ENCODE results near the gene PXMP2.

Gene PXMP2

DNA sequence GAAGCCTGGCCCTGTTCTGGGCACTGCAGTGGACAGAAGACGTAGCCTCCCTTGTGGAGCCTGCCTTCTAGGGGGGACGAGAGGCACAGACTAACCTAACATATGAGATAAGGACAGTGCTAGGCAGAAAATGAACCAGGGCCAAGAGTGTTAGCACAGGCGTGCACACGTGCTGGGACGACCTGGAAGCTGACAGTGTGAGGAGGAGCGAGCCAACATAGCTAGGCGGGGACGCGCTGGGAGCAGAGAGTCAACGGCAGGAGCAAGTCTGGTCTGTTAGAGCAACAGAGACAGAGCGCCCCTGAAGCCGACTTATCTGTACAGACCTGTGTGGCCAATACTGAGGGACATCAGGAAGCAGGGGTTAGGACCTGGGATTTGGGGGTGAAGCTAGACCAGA, 8.0 kb downstream of the PXMP2 start:
- FAIRE-seq: no peak

DNA sequence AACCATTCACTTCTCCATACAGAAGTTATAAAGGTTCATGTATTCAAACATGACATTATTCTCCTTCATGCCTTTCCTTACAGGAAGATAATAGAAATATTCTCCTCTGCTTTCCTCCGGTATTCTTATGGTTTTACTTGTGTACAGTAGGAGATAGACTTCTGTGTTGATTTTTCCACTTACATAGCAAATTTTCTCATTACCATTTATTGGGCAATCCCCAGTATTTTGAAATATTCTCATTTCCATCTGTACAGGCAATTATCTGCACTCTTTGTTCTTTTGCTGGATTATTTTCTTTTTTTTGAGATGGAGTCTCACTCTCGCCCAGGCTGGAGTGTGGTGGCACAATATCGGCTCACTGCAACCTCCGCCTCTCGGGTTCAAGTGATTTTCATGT, 11.0 kb downstream of the PXMP2 start:
- no peak for FAIRE-seq

DNA sequence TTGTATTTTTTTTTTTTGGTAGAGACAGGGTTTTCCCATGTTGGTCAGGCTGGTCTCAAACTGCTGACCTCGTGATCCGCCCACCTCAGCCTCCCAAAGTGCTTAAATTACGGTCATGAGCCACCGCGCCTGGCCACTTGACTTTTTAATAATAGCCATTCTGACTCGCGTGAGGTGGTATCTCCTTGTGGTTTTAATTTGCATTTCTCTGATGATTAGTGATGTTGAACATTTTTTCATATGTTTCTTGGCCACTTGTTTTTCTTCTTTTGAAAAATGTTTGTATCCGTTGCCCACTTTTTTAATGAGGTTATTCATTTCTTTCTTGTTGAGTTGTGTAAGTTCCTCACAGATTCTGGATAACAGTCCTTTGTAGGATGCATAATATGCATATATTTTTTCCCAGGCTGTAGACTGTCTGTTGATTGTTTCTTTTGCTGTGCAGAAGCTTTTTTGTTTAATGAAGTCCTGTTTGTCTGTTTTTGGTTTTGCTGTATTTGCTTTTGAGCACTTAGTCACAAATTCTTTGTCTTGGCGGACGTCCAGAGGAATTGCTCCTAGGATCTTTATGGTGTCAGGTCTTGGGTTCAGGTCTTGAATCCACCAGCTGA, 12.9 kb downstream of the PXMP2 start:
- FAIRE-seq: no peak

DNA sequence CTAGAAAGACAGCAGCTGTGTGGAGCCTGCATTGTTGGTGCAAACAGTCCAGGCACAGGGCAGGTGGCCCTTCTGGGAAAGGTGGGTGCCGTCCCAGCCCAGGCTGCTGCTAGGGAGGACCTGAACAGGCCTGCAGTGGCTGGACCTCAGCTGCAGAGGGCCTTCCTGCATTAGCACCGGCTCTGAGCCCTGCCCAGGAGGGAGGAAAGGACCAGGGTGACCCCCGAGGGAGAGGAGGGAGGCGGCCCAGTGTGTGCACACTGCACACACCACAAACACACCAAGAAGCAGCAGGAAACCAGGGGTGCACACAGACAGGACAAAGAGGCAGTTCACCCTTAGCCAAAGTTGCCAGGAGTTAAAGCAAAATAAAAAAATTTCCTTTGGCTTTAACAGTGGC, 15.3 kb downstream of the PXMP2 start:
- no peak for FAIRE-seq

DNA sequence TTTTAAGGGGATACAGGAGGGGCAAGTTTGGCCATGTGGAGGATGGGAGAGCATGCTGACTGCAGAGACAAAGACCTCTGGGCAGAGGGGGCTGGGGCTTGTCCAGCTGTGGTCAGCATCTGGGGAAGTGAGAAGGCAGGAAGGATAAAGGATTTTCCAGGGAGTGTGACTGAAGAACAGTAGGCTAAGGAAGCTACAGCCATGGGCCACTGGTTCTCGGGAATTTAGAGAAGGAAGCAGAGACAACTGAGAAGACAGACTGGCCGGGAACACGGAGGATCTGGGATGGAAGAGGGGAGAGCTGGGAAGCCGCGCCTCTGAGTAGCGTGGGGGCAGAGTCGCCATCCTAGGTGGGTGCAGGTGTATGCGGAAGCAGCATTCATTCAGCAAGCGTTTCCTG, 16.3 kb downstream of the PXMP2 start:
- FAIRE-seq: no peak

DNA sequence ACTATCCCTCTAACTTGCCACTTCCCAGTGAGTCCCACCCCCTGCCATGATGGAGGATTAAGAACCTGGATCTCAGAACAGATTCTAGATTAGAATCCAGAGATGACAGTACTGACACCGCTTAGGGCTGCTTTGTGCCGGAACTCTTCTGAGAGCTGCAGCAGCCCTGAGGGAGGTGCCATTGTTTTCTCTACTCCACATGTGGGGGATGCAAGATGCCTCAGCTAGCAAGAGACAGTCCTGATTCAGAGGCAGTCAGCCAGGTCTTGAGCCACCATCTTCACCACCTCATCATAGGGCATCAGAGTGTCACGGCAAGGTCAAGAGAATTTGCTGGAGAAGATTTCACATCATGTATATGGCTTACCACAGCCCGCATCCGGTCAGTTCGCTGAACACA, 19.9 kb downstream of the PXMP2 start:
- FAIRE-seq: no peak

DNA sequence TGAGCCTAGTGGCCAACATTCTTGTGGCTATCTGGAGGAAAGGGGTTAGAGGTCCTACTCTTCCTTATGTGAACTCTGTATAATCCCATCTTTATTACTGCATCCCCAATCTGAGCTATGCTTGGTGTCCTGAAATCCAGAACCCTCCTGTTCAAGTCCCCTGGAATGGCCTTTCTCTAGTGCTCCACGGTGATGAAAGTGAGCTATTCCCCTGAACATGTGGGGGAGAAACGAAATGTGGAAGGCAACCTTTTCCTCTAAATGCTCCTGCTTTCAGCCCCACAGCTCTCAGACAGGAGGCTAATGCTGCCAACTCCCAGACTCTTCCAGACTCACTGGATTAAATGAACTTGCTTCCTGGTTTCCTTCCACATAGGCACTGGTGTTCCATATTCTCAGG, 20.8 kb downstream of the PXMP2 start:
- no peak for FAIRE-seq

DNA sequence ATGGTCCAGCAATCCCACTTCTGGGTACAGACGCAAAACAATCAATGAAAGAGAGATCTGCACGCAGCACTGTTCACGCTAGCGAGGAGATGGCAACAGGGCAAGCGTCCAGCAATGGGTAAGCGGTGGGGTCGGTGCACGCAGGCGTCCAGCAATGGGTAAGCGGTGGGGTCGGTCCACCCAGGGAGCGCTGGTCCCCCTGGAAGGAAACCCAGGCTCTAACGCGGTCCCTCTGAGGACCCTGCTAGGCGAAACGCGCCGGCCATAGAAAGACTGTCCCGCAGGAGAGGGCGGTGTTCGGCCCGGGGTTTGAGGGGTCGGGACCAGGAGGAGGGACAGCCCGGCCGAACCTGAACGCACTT, 22.6 kb downstream of the PXMP2 start:
- FAIRE-seq: no peak

DNA sequence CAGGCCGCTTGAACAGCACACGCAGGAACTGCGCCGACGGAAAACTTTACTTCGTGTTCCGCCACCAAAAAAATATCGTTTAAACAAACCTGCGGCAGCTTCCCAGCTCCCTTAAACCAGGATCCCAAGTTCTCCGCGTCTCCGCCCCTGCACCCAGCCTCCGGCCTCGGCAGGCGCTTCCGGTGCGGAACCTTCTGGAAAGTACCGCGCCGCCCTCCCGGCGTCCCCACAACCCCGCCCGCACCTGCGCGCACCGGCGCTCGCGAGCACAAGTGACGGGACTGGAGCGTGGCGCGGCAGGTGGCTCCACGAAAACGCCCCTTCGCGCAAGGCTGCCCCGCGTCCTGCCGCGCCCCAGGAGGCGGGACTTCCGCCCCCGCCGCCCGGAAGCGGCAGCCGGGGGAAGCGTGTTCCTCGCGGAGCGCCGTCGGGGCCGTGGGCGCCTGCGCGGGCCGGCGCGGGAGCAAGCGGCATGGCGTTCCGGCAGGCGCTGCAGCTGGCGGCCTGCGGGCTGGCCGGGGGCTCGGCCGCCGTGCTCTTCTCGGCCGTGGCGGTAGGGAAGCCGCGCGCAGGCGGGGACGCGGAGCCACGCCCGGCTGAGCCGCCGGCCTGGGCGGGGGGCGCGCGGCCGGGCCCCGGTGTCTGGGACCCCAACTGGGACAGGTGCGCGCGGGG, 23.2 kb downstream of the PXMP2 start, which contains the start of gene PGAM5:
Gene PGAM5 (plus strand): TSS at position 438 of the 675 bp plus-strand sequence. CDS start 35 bp downstream, at position 473.
- FAIRE-seq: no peak

DNA sequence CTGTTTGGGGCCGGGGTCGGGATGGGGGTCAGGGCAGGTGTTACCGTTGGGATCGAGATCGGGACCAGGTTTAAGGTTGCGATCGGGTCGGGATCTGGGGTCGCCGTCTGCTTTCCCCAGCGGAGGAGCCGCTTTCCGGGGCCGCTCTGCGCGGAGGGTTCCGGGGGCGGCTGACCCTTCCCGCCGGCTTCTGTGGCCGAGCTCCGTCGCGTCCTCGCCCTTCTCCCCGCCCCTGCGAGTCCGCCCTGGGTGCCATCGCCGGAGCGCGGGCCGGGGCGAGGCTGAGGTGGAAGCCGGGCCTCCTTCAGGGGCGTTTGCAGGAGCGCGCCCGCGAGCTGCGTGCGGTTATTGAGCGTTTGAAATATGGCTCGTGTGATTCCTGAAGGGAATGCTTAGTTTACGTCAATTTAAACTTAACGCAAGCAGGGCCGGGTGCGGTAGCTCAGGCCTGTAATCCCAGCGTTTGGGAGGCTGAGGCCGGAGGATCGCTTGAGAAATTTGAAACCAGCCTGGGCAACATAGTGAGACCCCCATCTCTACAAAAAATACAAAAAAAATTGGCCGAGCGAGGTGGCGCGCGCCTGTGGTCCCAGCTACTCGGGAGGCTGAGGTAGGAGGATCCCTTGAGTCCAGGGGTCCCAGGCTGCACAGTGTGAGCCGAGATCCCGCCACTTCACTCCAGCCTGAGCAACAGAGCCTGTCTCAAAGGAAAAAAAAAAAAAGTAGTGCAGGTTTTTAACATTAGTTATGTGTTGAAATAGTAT, 23.9 kb downstream of the PXMP2 start:
- FAIRE-seq: no peak

DNA sequence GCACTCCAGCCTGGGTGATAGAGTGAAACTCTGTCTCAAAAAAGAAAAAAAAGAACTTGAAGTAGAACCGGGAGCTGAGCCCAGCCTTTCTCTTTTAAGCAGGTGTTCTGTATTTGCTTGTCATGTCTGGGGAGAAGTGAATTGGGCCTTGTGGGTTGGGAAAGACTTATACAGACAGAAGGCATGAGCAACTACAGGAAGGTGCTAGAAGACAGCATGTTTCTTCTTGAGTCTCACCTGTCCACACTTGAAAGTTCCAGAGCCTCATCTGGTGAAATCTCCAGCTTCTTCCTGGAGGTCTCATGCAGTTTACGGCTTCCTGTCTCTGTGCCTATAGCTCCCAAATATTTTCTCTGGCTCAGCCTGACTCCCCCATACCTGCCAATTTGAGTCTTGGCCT, 25.7 kb downstream of the PXMP2 start:
- no peak for FAIRE-seq

DNA sequence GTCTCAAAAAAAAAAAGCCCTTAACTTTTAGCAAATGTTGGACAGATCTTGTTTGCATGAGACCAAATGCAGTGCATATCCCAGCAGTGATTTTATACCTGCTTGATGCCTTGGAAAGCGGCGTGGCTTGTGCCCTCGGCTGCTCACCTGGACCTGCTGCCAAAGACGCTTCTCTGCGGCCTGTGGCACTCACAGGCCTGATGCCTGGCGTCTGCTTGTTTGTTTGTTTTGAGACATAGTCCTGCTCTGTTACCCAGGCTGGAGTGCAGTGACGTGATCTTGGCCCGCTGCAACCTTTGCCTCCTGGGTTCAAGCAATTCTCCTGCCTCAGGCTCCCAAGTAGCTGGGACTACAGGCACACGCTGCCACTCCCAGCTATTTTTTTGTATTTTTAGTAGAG, 28.5 kb downstream of the PXMP2 start:
- FAIRE-seq: no peak

DNA sequence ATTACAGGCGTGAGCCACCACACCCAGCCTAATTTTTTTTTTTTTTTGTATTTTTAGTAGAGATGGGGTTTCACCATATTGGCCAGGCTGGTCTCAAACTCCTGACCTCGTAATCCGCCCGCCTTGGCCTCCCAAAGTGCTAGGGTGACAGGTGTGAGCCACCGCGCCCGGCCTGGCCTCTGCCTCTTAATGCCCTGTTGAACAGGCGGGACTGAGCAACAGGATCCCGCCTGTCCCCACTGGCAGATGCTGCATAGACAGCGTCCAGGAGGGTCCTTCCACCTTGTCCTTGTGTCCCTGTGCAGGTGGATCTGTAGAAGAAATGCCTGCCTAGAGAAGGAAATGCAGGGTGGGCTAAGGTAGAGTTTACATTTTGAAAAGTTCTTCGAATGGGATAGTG, 29.0 kb downstream of the PXMP2 start:
- FAIRE-seq: no peak

DNA sequence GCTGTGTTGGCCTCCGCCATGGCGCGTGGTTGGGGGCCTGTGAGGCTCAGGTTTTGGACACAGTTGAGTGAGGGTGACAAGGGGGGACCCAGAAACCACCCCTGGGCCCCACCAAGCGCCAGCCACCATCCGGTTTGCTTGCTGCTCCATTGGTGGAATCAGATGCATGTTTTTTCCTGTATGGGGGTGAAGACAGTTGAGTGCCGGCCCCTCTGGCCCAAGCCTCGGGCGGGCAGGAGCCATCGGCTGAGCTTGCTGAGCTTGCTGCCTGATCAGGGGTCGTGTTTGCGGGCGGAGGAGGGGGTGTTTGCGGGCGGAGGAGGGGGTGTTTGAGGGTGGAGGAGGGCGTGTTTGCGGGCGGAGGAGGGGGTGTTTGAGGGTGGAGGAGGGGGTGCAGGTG, 29.6 kb downstream of the PXMP2 start:
- no peak for FAIRE-seq

DNA sequence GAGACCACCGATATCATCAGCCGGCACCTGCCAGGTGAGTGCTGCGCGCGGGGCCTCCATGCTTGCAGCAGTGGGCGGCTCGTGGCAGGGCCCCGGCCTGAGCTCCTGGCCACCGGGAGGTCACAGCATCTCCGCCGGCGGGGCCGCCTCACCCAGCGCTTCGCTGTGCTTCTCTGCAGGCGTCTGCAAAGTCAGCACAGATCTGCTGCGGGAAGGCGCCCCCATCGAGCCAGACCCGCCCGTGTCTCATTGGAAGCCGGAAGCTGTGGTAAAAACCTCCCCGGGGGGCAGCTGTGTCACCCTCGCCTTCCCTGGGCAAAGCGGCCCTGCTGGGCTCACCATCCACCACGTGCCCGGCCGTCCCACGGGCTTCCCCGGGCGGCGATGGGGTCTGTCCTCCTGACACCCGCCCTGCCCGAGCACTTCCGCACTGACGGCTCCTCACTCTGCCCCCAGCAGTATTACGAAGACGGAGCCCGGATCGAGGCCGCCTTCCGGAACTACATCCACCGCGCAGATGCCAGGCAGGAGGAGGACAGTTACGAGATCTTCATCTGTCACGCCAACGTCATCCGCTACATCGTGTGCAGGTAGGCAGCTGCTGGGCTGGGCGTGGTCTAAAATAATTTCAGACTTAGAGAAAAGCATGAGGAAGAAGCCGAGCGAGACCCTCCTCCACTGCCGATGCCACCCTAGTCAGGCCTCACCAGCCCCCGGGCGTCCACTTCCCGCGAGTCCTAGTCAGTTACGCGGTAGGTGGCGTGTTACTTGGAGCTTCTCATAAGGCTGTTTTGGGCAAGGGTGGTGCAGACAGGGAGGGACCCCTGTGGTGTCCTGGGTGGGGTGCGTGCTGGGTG, 30.4 kb downstream of the PXMP2 start:
- FAIRE-seq: no peak

DNA sequence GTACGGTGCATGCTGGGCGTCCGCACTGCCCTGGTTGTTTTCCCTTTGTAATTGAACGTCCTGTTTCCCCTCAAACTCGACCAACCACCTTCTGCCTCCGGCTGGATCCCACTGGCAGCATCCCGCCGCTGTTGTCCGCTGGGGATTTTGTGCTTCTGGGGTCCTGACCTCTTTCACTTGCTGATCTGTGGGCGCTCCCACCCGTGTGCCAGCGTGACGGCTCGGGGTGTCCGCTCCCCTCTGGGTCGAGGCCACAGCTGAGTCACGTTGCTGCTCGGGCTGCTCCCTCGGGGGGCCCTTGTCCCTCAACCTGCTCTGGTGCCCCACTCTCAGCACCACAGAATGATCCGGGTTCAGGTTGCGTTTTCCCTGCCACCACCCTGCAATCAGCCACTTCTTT, 31.3 kb downstream of the PXMP2 start:
- FAIRE-seq: no peak

DNA sequence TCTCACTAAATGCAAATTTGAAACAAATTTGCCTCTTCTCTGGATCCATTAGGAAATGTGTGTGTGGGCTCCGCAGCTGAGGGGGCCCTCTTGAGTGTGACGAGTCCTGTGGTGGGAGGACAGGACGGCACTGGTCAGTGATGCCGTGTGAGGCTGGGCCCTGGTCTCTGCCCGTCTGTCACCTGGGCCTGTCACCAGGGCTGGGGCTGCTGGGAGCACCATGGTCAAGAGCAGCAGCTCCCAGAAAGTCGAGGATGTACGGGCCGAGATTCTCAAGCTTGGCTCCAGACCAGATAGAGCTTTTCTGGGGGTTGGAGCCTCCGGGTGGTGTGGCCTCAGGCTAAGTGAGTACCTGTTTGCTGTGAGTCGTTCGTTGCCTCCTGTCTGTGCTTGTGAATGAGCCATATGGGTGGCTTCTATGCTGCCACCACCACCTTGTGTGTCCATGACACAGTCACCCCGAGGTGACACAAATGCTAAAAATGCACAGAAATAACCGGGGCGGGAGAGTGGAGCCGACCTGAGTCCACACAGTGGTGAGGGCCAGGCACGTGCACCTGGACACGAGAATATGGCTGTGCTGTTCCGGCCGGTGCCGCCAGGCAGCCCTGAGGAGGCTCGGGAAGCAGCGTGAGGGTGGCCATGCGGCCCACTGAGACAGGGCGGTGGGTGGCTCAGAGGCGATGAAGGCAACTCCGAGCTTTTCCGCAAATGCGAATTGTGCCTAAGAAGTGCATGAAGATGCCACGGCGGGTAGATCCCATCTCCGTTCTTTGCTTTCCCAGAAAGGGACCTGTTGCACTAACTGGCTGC, 32.0 kb downstream of the PXMP2 start:
- no peak for FAIRE-seq

DNA sequence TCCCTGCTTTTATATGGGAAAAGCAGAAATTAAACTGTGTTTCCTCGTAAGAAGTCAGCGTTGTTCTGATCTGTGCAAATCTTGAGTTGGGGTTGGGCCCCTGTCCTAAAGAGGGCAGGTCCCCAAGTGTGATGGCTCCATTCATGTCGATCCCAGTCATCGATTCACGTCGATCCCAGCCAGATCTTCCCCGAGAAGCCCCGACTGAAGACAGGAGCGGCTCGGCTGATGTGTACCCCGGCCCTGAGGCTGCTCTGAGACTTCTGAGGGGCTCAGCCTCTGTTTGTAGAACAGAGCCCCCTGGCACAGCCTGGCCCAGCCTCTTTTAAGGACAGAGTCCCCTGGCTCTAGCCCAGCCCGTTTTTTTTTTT, 32.6 kb downstream of the PXMP2 start:
- FAIRE-seq: no peak

DNA sequence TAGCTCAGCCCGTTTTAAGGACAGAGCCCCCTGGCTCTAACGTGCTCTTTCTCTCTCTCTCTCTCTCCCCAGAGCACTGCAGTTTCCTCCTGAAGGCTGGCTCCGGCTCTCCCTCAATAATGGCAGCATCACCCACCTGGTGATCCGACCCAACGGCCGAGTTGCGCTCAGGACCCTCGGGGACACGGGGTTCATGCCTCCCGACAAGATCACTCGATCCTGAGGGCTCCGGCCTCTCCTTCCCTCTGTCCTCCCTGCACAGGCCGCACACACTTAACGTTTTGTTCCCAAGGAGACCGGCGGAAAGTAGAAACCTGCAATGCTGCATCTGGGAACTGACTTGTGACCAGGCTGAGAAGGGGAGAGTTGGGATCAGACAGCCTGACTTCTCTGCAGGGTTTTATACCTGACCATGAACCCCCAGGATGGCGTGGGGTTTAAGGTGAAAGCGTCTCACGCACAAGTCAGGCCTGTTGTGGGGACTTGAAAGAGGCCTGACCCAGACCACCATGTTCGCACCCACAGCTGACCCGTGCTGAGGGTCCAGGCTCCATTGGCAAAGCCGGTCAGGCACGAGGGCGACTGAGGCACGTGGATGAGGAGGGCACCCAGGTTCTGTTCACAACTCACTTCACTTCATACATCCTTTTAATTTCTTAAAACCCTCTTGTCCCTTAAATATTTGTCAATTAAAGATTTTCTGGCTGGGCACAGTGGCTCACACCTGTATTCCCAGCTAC, 33.4 kb downstream of the PXMP2 start:
- FAIRE-seq: no peak

DNA sequence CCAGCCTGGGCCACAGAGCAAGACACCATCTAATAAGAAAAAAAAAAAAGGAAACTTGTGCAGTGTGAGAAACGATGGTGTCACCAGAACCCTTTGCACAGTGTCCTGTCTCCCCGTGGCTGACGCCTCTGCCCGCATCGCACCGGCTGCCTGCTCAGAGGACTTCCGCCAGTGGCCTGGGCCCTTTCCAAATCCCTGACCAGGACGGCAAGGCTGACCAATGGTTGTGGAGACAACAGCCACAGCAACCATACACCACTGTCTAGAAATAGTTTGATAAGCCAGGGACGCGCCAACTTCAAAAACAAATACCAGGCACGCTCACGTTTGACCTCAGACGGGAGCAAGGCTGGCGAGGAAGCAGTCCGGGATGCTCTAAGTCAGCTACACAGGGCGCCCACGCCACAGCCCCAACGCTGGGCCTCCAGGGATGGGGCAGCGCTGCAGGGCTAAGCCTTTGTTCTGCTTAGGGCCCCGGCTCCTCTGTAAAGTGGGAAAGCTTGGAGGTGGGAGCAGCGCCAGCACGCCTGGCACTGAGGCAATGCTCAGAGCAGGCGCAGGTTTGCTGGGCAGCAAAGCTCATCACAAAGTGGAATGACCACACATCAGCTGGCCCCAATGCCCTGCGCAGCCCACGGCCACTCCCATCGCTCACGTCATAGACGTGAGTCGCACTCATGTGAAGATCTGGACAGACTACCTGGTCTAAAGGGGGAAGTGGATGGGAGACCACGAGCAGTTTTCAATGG, 35.8 kb downstream of the PXMP2 start:
- no peak for FAIRE-seq

DNA sequence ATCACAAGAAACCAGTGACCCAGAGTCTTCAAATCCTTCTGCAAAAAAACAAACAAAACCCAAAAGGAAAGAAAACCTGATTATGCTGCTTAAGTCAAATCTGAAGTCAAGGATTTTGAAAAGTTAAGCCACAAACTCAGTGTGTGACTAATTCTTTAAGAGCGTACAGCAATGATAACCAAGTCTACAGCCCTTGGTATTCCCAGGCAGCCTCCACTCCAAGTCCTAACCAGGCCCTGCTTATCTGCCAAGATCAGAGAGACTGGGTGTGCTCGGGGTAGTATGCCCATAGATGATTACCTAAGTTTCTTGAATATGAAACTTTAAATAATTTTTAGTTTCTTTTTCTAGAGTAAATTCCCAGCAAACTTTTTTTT, 36.4 kb downstream of the PXMP2 start:
- FAIRE-seq: no peak

Data from G401.6 (cell line).